HG03354 (cell line): ENCODE measurements around the gene ST6GALNAC2.
"Not testable (repeated sequence)": the region's sequence is repeated elsewhere in the genome, so short reads cannot be mapped to it uniquely, and the experiment has no call there.

Experiments
- ATAC-seq: cut with Tn5 transposase; IDR thresholded peaks from one replicate; pipeline ENCODE4 v1.9.1; 2021; ENCODE audit warnings: mild to moderate bottlenecking; ENCODE audit not compliant: unreplicated experiment, poor library complexity, severe bottlenecking

The ST6GALNAC2 gene

GRCh38 chr17:76572201-76572910, 13.3 kb downstream of the ST6GALNAC2 start:
- no peak for ATAC-seq

DNA sequence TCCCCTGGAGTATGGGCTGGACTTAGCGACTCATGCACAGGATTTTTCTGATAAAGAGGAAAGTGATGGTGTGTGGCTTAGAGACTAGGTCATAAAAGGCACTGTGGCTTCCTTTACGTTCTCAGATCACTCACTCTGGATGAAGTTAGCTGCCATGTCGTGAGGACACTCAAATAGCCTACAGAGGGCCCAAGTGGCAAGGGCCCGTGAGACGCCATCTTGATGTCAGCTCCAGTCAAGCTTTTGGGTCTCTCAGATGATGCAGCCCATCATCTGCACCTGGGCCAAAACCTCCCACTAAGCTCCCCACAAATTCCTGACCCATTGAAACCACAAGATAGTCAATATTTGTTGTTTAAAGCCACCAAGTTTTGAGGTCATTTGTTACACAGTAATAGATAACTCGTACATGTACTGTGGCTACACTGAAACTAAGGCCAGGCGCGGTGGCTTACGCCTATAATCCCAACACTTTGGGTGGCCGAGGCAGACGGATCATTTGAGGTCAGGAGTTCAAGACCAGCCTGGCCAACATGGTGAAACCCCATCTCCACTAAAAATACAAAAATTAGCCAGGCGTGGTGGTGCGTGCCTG, 14.7 kb downstream of the ST6GALNAC2 start:
- ATAC-seq: no peak

GRCh38 chr17:76570457-76570856, 15.2 kb downstream of the ST6GALNAC2 start:
- ATAC-seq: no peak

DNA sequence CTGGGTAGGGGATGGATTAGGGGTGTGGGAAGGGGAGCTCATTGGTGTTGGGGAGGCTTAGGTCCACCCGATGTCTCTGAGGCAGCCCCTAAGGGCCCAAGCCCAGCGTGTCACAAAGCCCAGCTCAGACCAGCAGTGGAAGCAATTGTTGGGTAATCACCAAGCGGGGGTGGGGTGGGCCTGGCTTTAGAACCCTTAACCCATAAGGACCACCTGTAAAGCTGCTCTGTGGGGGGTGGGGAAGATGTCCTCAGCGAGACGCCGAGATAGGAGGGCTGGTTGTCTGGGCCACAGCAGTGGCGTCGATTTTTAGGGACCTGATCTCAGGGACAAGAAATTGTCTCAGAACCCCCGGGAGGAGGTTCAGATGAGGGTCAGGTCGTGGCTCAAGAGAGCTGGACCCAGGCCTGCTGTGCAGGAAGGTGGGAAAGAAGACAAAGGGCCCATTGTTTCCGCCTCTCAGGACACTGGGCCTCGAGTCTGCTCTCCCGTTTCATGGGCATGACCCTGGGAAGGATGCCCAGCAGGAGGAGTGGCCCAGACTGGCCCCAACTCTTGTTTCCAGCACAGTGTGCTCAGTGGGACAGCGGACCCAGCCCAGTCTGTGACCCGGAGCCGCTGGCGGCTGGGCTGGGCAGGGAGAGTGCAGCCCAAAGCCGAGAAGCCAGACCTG, 15.9 kb downstream of the ST6GALNAC2 start:
- no peak for ATAC-seq

- ATAC-seq: no peak
These were observed 16.8 kb downstream of the ST6GALNAC2 start for GRCh38 chr17:76568811-76569221.

DNA sequence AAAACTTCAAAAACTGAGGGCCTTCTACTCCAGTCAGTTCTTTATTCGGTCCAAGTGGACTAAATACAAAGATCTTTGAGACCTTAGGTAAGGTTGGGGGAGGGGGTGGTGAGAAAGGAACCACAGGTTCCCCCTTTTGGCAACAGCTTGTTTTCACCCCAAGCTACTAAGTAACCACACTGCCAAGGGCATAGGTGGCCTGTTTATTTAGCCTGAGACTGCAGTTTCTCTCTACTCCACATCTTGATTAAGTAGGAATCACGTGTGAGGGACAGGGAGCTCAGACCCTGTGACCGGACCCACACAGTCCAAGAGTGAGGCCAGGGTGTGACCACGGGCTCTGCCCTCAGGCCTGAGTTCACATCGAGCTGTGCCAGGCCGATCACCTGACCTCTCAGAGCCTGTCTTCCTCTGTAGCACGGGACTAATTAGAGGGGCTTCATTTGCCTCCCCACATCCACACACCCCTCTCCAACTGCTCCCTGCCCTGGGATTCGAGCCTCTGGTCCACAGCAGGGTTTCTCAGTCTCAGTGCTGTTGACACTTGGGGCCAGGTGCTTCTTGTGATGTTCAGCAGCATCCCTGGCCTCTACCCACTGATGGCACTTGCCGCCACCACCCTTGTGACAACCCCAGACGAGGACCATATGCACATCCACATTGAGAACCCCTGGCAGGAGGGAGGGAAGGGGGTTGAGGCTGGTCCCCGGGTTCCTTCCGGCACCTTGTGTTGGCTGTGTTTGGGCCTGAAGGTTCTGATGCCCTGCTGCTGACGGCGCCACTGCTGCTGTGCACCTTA, 17.8 kb downstream of the ST6GALNAC2 start:
- no peak for ATAC-seq

GRCh38 chr17:76566988-76567431, 18.6 kb downstream of the ST6GALNAC2 start:
- no peak for ATAC-seq

DNA sequence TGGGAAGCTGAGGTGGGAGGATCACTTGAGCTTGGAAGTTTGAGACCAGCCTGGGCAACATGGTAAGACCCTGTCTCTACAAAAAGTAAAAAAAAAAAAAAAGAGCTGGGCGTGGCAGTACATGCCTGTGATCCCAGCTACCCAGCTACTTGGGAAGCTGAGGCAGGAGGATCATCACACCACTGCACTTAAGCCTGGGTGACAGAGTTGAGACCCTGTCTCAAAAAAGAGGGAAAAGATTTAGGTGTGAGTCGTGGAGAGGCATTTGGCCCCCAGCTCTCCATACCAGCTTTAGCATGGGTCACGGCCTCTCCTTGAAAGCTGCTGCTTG, 19.1 kb downstream of the ST6GALNAC2 start:
- no peak for ATAC-seq

DNA sequence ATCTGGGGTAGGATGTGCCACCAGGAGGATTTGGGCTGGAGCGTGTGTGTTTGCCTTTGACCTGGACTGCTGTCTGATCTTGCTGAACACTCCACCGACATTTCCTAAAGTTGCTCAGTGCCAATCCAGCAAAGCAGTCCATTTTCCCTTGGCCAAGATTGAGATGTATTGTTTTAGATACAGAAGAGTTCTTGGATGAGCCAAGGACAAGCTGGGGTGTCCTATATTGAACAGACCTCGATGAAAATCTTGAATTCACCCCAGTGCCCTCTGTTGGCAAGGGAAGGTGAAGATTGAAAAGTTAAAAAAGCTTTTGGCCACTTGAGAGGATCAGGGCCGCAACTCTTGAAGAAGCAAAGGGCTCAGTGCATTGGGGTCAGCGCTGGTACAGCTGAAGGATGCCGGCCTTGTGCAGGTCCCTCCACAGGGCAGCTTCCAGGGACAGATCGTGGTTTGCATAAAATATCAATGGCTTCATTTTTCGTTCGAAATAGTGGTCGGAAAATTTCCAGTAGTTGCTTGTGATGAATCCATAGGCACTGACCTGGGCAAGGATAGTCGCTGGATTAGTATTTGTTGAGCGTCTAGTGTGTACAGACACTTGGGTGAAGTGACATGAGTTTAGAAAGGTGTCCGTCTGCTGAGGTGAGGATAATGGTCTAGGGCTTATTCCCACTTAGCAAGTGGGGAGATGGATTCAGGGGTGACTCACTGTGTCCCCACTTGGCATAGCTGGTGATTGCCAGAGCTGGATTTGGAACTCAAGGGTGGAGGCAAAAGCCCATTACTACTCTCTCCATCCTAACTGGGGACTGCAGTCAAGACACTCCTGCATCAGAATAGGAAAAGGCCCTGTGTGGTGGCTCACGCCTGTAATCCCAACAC, 19.7 kb downstream of the ST6GALNAC2 start:
- ATAC-seq: no peak

DNA sequence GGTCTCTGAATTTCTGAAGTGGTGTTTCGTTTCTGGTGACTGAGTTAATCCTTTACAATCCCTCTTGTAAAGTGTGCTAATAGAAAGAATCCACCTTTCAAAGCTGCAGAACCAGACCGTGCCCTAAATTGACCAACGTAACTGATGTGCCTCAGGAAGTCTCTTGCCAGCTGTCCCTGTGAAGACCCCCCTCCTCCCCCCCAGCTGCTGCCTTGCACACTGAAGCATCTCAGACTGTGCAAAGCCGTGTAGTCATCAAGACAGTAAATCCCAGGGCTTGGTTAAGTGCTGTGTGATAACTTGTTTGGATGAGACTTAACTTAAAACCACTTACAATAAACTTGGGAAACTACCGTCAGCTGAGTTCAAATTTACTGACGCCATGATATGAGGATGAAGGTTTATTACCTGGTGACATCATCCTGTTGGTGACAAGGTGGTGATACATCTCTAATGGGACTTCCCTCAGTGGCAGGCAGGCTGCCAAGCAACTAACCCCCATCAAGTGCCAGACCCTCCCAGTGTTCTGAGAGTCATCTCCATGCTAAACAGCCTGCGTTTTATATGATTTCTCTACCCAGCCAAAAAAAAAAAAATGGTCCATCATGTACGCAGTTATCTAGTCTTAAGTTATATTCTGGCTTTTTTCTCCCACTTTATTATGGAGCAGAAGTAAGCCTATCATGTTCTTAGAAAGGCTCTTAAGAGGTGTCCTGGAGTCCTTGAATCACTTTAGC, 20.5 kb downstream of the ST6GALNAC2 start:
- not testable (repeated sequence) for ATAC-seq

DNA sequence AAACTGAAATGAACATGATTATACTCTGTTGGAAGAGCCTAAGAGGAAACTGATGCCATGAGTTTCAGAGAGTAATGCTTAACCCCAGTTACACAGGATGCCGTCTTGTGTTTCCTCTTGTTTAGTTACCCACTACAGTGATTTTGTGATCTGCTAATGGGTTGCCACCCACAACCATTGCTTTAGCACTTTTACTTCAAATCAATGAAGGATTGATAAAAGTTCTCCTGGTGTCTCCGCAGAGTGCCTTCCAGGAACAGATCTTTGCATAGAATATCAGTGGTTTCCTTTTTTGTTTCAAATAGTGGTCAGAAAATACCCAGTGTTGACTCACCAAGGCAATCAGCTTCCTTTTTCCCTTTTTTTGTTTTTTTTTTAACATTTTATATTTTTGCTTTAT, 22.3 kb downstream of the ST6GALNAC2 start:
- ATAC-seq: not testable (repeated sequence)

DNA sequence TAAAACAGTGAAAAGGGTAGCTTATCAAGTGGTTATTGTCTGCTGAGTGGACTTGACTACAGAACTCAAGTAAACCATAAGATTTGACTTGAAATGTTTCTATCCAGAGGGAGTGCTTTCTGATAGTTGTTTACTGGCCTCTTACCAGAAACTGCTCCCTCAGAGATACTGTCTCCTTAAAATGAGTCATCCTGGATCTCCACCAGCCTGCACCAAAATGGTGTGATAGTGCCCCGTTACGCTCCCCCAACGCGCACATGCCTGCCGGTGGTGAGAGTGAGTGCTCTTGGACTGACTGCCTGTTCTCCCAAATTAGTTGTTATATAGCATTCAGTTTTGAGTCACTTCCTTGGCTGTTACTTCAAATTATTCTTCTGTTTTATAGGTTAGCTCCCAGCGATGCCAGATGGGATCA, 22.9 kb downstream of the ST6GALNAC2 start:
- ATAC-seq: no peak

- ATAC-seq: no peak
These were observed 23.8 kb downstream of the ST6GALNAC2 start for GRCh38 chr17:76561799-76562268.

DNA sequence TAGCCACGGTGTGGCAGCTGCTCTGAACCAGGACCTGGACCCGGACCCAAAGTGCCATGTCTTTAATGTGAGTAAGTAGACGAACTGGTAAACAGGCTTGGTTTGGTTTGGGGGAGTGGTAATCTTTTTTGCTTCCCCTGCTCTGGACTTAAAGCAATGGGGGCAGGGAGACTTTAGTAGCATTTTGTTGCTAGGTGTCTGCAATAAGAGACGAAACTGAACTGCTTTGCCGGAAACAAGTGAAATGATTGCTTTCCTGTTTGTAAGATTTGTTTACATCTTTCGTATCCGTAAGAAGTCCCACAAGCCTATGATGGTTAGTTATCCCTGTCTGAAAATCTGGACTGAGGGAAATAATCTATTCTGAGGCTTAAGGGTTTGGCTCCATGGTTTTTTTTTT, 24.3 kb downstream of the ST6GALNAC2 start:
- no peak for ATAC-seq

GRCh38 chr17:76560877-76561221, 24.8 kb downstream of the ST6GALNAC2 start:
- no peak for ATAC-seq

DNA sequence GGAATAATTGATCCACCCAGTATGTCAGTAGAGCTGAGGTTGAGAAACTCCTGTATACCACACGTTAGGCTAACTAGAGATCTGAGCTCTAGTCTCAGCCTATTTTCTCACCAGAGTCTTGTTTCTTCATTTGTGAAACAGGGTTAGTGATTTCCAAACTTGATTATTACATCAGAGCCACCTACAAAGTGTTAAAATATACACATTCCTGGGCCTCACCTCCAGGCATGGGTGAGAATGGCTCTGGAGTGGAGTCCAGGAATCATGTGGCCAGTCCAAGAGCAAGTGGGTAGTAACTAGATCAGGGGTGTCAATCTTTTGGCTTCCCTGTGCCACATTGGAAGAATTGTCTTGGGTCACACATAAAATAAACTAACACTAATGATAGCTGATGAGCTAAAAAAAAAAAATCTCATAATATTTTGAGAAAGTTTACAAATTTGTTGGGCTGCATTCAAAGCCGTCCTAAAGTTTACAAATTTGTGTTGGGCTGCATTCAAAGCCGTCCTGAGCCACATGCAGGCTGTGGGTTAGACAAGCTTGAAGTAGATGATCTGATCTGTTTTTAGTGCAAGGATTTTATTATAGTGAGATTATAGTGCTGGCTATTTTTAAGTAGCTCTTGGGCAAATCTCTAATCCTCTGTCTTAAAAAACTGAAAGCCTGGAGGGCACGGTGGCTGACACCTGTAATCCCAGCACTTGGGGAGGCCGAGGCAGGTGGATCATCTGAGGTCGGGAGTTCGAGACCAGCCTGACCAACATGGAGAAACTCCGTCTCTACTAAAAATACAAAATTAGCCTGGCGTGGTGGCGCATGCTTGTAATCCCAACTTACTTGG, 25.4 kb downstream of the ST6GALNAC2 start:
- no peak for ATAC-seq

DNA sequence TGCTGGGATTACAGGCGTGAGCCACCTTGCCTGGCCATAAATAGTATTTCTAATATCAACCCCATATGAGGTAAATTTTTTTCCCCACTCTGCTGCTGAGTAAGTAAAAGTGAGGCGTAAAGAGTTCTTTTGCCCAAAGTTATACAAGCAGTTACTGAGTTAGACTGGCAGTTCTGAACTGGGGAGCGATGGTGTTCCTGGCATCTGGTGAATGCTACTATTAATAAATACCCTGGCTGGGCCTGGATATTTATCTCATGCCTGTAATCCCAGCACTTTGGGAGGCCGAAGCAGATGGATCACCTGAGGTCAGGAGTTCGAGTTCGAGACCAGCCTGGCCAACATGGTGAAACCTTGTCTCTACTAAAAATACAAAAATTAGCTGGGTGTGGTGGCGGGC, 26.2 kb downstream of the ST6GALNAC2 start:
- ATAC-seq: not testable (repeated sequence)
